ENCODE data around the gene NBEAL1. TPM values are rescaled to one million over a fixed set of nuclear protein-coding genes. Genes with fewer than 3 reads are reported as not detected.
"Not testable (repeated sequence)": the region's sequence is repeated elsewhere in the genome, so short reads cannot be mapped to it uniquely, and the experiment has no call there.

NBEAL1 gene
- total RNA-seq, 1 donor from 2014 or later: 67.9 TPM

- intact Hi-C loops (cut with DNase I); DNase-seq (ENCODE audit: low spot score); ATAC-seq: not testable (repeated sequence)
Measured at GRCh38 chr2:203090721-203091120, 76.0 kb downstream of the NBEAL1 start.

GRCh38 chr2:203097735-203098134 is 83.1 kb downstream of the NBEAL1 start:
- ATAC-seq (no peak), DNase-seq (ENCODE audit: low spot score) (no peak)
- intact Hi-C loops (cut with DNase I): no loop called here

- intact Hi-C loops (cut with DNase I); ATAC-seq; DNase-seq (ENCODE audit: low spot score): not testable (repeated sequence)
Measured at GRCh38 chr2:203102357-203102756, 87.7 kb downstream of the NBEAL1 start.

- no peak for ATAC-seq
- intact Hi-C loops (cut with DNase I): no loop called here
- no peak for DNase-seq (ENCODE audit: low spot score)
Measured at GRCh38 chr2:203104273-203104672, 89.6 kb downstream of the NBEAL1 start.

- intact Hi-C loops (cut with DNase I): no loop called here
- no peak for DNase-seq (ENCODE audit: low spot score)
- ATAC-seq: no peak
Measured at GRCh38 chr2:203105996-203106395, 91.3 kb downstream of the NBEAL1 start.

- DNase-seq (ENCODE audit: low spot score); ATAC-seq; intact Hi-C loops (cut with DNase I): not testable (repeated sequence)
Measured at GRCh38 chr2:203110496-203110895, 95.8 kb downstream of the NBEAL1 start.

GRCh38 chr2:203112342-203112741 is 97.7 kb downstream of the NBEAL1 start:
- no peak for ATAC-seq

GRCh38 chr2:203115201-203115700 is 100.6 kb downstream of the NBEAL1 start:
- ATAC-seq; DNase-seq (ENCODE audit: low spot score): not testable (repeated sequence)

More at GRCh38 chr2:203112342-203112741, 97.7 kb downstream of the NBEAL1 start:
- DNase-seq (ENCODE audit: low spot score): no peak
- intact Hi-C loops (cut with DNase I): no loop called here

GRCh38 chr2:203122317-203122986 is 107.8 kb downstream of the NBEAL1 start:
- DNase-seq (ENCODE audit: low spot score) (no peak), ATAC-seq (no peak)
- intact Hi-C loops (cut with DNase I): no loop called here

More at GRCh38 chr2:203115201-203115700, 100.6 kb downstream of the NBEAL1 start:
- intact Hi-C loops (cut with DNase I): not testable (repeated sequence)

- ATAC-seq: no peak
- intact Hi-C loops (cut with DNase I): no loop called here
- DNase-seq (ENCODE audit: low spot score): no peak
Measured at GRCh38 chr2:203126996-203127395, 112.3 kb downstream of the NBEAL1 start.

GRCh38 chr2:203135105-203135504 is 120.4 kb downstream of the NBEAL1 start:
- no peak for ATAC-seq
- intact Hi-C loops (cut with DNase I): no loop called here

GRCh38 chr2:203143391-203143790 is 128.7 kb downstream of the NBEAL1 start:
- no peak for ATAC-seq
- intact Hi-C loops (cut with DNase I): no loop called here

More at GRCh38 chr2:203135105-203135504, 120.4 kb downstream of the NBEAL1 start:
- no peak for DNase-seq (ENCODE audit: low spot score)

GRCh38 chr2:203149194-203149593 is 134.5 kb downstream of the NBEAL1 start:
- no peak for DNase-seq (ENCODE audit: low spot score)
- no peak for ATAC-seq
- intact Hi-C loops (cut with DNase I): no loop called here

More at GRCh38 chr2:203143391-203143790, 128.7 kb downstream of the NBEAL1 start:
- DNase-seq (ENCODE audit: low spot score): no peak

- DNase-seq (ENCODE audit: low spot score): no peak
Measured at GRCh38 chr2:203155406-203155805, 140.7 kb downstream of the NBEAL1 start.

GRCh38 chr2:203162722-203163121 is 148.0 kb downstream of the NBEAL1 start:
- intact Hi-C loops (cut with DNase I); ATAC-seq; DNase-seq (ENCODE audit: low spot score): not testable (repeated sequence)

More at GRCh38 chr2:203155406-203155805, 140.7 kb downstream of the NBEAL1 start:
- intact Hi-C loops (cut with DNase I): no loop called here
- no peak for ATAC-seq

GRCh38 chr2:203164311-203164935 is 149.7 kb downstream of the NBEAL1 start:
- DNase-seq (ENCODE audit: low spot score) (no peak), ATAC-seq (no peak)
- intact Hi-C loops (cut with DNase I): no loop called here

GRCh38 chr2:203167751-203168150 is 153.1 kb downstream of the NBEAL1 start:
- intact Hi-C loops (cut with DNase I): no loop called here
- no peak for ATAC-seq
- no peak for DNase-seq (ENCODE audit: low spot score)

GRCh38 chr2:203170502-203170901 is 155.8 kb downstream of the NBEAL1 start:
- intact Hi-C loops (cut with DNase I): no loop called here
- ATAC-seq: no peak

GRCh38 chr2:203175371-203175770 is 160.7 kb downstream of the NBEAL1 start:
- ATAC-seq (no peak), DNase-seq (ENCODE audit: low spot score) (no peak)

More at GRCh38 chr2:203170502-203170901, 155.8 kb downstream of the NBEAL1 start:
- no peak for DNase-seq (ENCODE audit: low spot score)

GRCh38 chr2:203177361-203177760 is 162.7 kb downstream of the NBEAL1 start:
- intact Hi-C loops (cut with DNase I): no loop called here
- DNase-seq (ENCODE audit: low spot score) (no peak), ATAC-seq (no peak)

More at GRCh38 chr2:203175371-203175770, 160.7 kb downstream of the NBEAL1 start:
- intact Hi-C loops (cut with DNase I): no loop called here

Data from sciatic nerve (tissue), 2 donors.